OCI-LY1 (cell line): ENCODE data around the gene IL1R2.

Experiments
- H2AFZ ChIP-seq: fragments of 200-600 bp; sonication (generic), shearing (Covaris generic); 2 replicates; pipeline ENCODE4 v1.6.0; 2014; ENCODE audit warnings: antibody characterized with exemption, mild to moderate bottlenecking, low read length
- H3F3A ChIP-seq: fragments of 200-600 bp; sonication (generic), shearing (Covaris generic); 2 replicates; pipeline ENCODE4 v1.6.0; 2014; ENCODE audit warnings: mild to moderate bottlenecking, antibody characterized with exemption, low read length, moderate library complexity; ENCODE audit not compliant: insufficient read depth
- H3K27ac ChIP-seq: fragments of 200-600 bp; sonication (generic); 2 replicates; pipeline ENCODE4 v1.5.1; 2014; ENCODE audit warnings: low read length, mixed run types, mild to moderate bottlenecking, low read depth; ENCODE audit not compliant: poor library complexity, severe bottlenecking
- H3K27me3 ChIP-seq: fragments of 200-600 bp; sonication (generic); 2 replicates; pipeline ENCODE4 v1.6.0; 2014; ENCODE audit warnings: antibody characterized with exemption, mild to moderate bottlenecking, low read length, moderate library complexity; ENCODE audit not compliant: insufficient read depth
- H3K36me3 ChIP-seq: fragments of 200-600 bp; sonication (generic); 2 replicates; pipeline ENCODE4 v1.6.1; 2014; ENCODE audit warnings: mild to moderate bottlenecking, antibody characterized with exemption, low read length, moderate library complexity, mixed read lengths; ENCODE audit not compliant: insufficient read depth
- H3K4me1 ChIP-seq: fragments of 200-600 bp; sonication (generic); 2 replicates; pipeline ENCODE4 v1.5.1; 2014; ENCODE audit warnings: mild to moderate bottlenecking, low read length, moderate library complexity; ENCODE audit not compliant: insufficient read depth, severe bottlenecking
- H3K4me2 ChIP-seq: fragments of 200-600 bp; sonication (generic), shearing (Covaris generic); 2 replicates; pipeline ENCODE4 v1.6.1; 2014; ENCODE audit warnings: low read length
- H3K4me3 ChIP-seq: fragments of 200-600 bp; sonication (generic); 2 replicates; pipeline ENCODE4 v1.5.1; 2014; ENCODE audit warnings: low read length, low read depth, mild to moderate bottlenecking, mixed read lengths; ENCODE audit not compliant: poor library complexity, severe bottlenecking
- H3K79me2 ChIP-seq: fragments of 200-600 bp; shearing (Covaris generic); 2 replicates; pipeline ENCODE4 v1.6.1; 2016; ENCODE audit warnings: mixed run types, low read length, mixed read lengths; ENCODE audit not compliant: insufficient read depth
- H3K9ac ChIP-seq: fragments of 200-600 bp; sonication (generic), shearing (Covaris generic); 2 replicates; pipeline ENCODE4 v1.6.1; 2014; ENCODE audit warnings: mild to moderate bottlenecking, low read length, mixed read lengths
- H3K9me2 ChIP-seq: fragments of 200-600 bp; sonication (generic), shearing (Covaris generic); 2 replicates; pipeline ENCODE4 v1.6.1; 2014; ENCODE audit warnings: low read depth, mild to moderate bottlenecking, low read length, mixed read lengths
- H3K9me3 ChIP-seq: fragments of 200-600 bp; shearing (Covaris generic); 2 replicates; pipeline ENCODE4 v1.6.1; 2014; ENCODE audit warnings: low read length, mixed read lengths
- H4K20me1 ChIP-seq: fragments of 200-600 bp; sonication (generic), shearing (Covaris generic); 2 replicates; pipeline ENCODE4 v1.6.0; 2016; ENCODE audit warnings: mild to moderate bottlenecking, low read length; ENCODE audit not compliant: insufficient read depth
- CTCF ChIP-seq: fragments of 200-600 bp; sonication (generic), shearing (Covaris generic); IDR thresholded peaks from 2 replicates; pipeline ENCODE4 v1.5.1; 2017; ENCODE audit warnings: mild to moderate bottlenecking, antibody characterized with exemption, low read length, moderate library complexity, mixed read lengths
- EZH2 ChIP-seq: fragments of 200-600 bp; sonication (generic), shearing (Covaris generic); IDR thresholded peaks from 2 replicates; pipeline ENCODE4 v1.8.0; 2017; ENCODE audit warnings: borderline replicate concordance, mixed run types, mild to moderate bottlenecking, antibody characterized with exemption, low read length, moderate library complexity, mixed read lengths

The IL1R2 gene

GRCh38 chr2:101983928-101984327 lies 7.8 kb upstream of the IL1R2 start:
- Histone ChIP-seq H3K79me2 (no peaks in the 10 kb centered on the region), H3K4me1 (no peaks in the 10 kb centered on the region), H3K9me2 (no peaks in the 10 kb centered on the region)

GRCh38 chr2:101984656-101985055 lies 7.1 kb upstream of the IL1R2 start:
- TF ChIP-seq EZH2 (no peak), CTCF (no peak)
- H3K4me2 ChIP-seq = no peak overlapping the region
- no peak overlapping the region for H3K9ac ChIP-seq
- H3K4me3 ChIP-seq = no peak overlapping the region
- no peaks in the 10 kb centered on the region for H3K4me1 ChIP-seq
- H2AFZ ChIP-seq = no peak overlapping the region
- H3F3A ChIP-seq = no peaks in the 10 kb centered on the region
- H3K79me2 ChIP-seq = no peaks in the 10 kb centered on the region
- H3K36me3 ChIP-seq = no peaks in the 10 kb centered on the region
- no peaks in the 10 kb centered on the region for H3K9me2 ChIP-seq
- no peaks in the 10 kb centered on the region for H3K9me3 ChIP-seq
- no peak overlapping the region for H3K27ac ChIP-seq
- no peaks in the 10 kb centered on the region for H4K20me1 ChIP-seq
- no peaks in the 10 kb centered on the region for H3K27me3 ChIP-seq

More at GRCh38 chr2:101983928-101984327, 7.8 kb upstream of the IL1R2 start:
- Histone ChIP-seq H3K4me2 (no peak overlapping the region), H3K4me3 (no peak overlapping the region), H4K20me1 (no peaks in the 10 kb centered on the region), H3F3A (no peaks in the 10 kb centered on the region), H3K9ac (no peak overlapping the region), H3K36me3 (no peaks in the 10 kb centered on the region), H3K27ac (no peak overlapping the region), H2AFZ (no peak overlapping the region), H3K27me3 (no peaks in the 10 kb centered on the region), H3K9me3 (no peaks in the 10 kb centered on the region)
- TF ChIP-seq CTCF = no peak
- no peak for TF ChIP-seq EZH2

- Histone ChIP-seq H3K27ac (no peak overlapping the region), H3K36me3 (no peaks in the 10 kb centered on the region), H3K79me2 (no peaks in the 10 kb centered on the region), H3K9ac (no peak overlapping the region), H3K4me2 (no peak overlapping the region), H3K9me2 (no peaks in the 10 kb centered on the region), H3F3A (no peaks in the 10 kb centered on the region), H4K20me1 (no peaks in the 10 kb centered on the region), H2AFZ (no peak overlapping the region), H3K9me3 (no peaks in the 10 kb centered on the region), H3K27me3 (no peaks in the 10 kb centered on the region), H3K4me1 (no peaks in the 10 kb centered on the region), H3K4me3 (no peak overlapping the region)
- TF ChIP-seq EZH2 = no peak
- no peak for TF ChIP-seq CTCF
These were observed 6.5 kb upstream of the IL1R2 start for GRCh38 chr2:101985101-101985792.
